GM12891 (cell line): ENCODE results near the gene SOCS7.

Source experiments
- DNase-seq: peaks from one replicate; pipeline ENCODE4 v3.0.0; 2011; ENCODE audit warnings: low spot score; ENCODE audit not compliant: insufficient read length
- FAIRE-seq: peaks from 2 replicates; lab custom pipeline; 2011; peaks lifted over from hg19 to GRCh38; lab: Jason Lieb, UNC
- PAX5 ChIP-seq: IDR thresholded peaks from 2 replicates; pipeline ENCODE4 v1.6.1; 2011; ENCODE audit warnings: low read length, moderate library complexity, mild to moderate bottlenecking; ENCODE audit not compliant: insufficient read depth, severe bottlenecking
- POLR2A ChIP-seq: IDR thresholded peaks from 2 replicates; pipeline ENCODE4 v1.6.1; 2011; ENCODE audit warnings: low read depth, low read length, control low read depth
- POLR2AphosphoS5 ChIP-seq: IDR thresholded peaks from 2 replicates; pipeline ENCODE4 v1.6.1; 2011; ENCODE audit warnings: low read depth, low read length, control low read depth
- POU2F2 ChIP-seq: IDR thresholded peaks from 2 replicates; pipeline ENCODE4 v1.6.1; 2011; ENCODE audit warnings: low read depth, mild to moderate bottlenecking, control low read depth, low read length, moderate library complexity
- SPI1 ChIP-seq: IDR thresholded peaks from 2 replicates; pipeline ENCODE4 v1.6.1; 2011; ENCODE audit warnings: low read depth, low read length, control low read depth
- TAF1 ChIP-seq: IDR thresholded peaks from 2 replicates; pipeline ENCODE4 v1.6.1; 2011; ENCODE audit warnings: low read depth, low read length, control low read depth

SOCS7 gene

DNA sequence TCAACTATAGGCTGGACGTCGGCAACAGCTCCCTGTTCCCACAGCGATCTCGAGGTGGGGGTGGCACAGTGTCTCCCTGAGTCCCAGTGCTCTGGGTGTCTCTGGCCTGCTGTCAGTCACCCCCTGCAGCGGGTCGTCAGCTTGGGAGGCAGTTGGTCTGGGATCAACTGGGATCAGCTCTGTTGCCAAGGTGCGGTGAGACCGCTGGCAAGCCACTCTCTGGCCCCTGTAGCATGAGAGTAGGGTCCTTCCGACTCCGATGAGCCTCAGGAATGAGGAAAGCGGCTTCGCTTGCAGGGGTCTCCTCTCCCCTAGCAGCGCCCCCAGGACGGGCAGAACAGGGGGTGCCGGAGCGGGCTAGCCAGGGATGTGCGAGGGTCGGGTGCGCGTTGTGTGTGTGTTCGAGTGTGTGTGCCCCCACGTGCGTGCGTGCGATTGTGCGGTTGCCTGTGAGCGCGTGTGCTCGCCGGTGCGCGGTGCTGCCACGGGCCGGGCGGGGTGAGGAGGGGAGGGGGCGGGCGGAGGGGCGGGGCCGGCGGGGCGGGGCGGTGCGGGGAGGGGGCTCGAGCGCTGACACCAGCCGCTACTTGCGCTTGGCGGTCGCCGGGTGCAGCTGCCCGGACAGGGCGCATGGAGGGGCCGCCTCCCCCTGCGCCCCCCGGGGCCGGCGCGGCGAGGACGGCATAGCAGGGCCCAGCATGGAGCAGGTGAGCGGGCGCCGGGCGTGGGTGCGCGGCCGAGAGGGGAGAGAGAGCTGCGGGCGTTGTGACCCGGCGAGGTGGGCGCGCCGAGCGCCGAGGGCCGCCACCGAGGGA, 67.3 kb downstream of the SOCS7 start:
- TF ChIP-seq PAX5 (no peak), SPI1 (no peak), POLR2A (no peak)
- DNase-seq (no peak), FAIRE-seq (no peak)

DNA sequence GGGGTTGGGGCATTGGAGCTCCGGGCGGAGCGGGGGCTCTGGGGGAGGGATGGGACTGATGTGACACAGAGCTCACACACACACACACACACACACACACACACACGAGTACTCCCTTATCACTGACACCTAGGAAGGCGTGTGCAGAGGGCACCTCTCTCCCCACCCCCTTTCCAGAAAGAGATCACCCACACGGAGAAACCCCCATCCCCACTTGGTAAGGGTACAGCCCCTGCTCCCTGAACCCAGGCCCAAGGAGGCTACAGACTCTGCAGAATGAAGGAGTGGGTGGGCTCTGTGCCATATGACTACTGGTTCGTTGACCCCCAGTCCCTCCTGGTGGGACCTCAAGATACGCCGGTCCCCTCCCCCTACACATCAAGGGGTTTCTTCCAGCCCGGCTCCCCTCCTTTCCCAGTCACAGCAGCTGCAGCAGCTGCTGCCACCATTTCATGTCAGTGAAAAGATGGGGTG, 67.9 kb downstream of the SOCS7 start:
- DNase-seq (no peak), FAIRE-seq (no peak)
- TF ChIP-seq SPI1: no peak
- no peak for TF ChIP-seq POLR2AphosphoS5
- TF ChIP-seq POU2F2: no peak
- TF ChIP-seq POLR2A: no peak
- TF ChIP-seq PAX5: no peak
- no peak for TF ChIP-seq TAF1

DNA sequence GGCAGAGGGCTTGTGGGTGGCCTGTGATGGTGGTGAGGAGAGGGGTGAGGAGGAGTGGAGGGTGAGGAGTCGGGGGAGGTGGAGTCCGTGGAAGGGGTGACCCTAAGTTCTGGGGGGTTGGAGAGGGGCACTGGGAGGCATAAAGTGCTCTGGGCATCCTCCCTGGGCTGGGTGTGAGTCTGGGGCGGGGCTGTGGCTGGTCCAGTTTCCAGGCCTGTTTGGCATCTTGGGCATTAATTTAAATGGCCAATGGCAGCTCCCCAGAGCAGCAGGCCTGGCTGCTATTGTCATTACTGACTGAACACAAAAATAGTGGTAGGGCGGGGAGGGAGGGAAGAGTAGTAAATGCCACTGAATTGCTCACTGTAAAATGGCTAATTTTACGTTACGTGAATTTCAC, 68.9 kb downstream of the SOCS7 start:
- FAIRE-seq (no peak), DNase-seq (no peak)
- TF ChIP-seq SPI1 (no peak), TAF1 (no peak), PAX5 (no peak), POLR2A (no peak), POLR2AphosphoS5 (no peak), POU2F2 (no peak)

DNA sequence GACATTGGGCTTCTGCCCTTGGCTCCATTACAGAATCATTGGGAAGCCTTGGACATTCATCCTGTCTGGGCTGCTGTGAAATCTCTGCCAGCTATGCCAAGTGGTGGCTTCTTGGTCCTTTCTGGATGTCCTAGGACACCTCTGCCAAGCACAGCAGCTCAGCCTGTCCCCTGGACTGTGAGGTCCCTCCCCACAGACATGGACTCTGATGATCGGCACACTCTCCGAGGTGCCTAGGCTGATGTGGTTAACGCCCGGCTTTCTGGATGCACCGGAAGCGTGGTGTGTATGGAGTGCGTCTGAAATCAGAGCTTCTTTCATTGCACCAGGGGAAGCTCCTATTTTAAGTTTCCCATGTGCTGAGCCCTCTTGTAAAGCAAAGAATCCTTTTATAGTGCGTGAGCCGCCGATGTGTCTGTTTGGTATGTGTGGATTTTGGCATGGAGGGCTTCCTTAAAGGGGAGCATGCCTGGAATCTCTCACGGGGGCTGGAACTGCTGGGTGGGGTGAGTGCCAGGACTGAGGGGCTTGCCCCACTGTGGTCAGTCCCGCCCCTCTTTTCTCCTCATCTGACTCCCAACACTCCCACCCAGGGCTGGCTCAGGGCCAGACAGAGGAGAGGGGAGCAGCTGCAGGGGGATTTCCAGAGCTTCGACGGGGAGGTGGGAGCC, 69.7 kb downstream of the SOCS7 start:
- FAIRE-seq: no peak
- TF ChIP-seq POLR2AphosphoS5 (no peak), PAX5 (no peak), POLR2A (no peak), TAF1 (no peak), POU2F2 (no peak), SPI1 (no peak)
- DNase-seq: no peak

DNA sequence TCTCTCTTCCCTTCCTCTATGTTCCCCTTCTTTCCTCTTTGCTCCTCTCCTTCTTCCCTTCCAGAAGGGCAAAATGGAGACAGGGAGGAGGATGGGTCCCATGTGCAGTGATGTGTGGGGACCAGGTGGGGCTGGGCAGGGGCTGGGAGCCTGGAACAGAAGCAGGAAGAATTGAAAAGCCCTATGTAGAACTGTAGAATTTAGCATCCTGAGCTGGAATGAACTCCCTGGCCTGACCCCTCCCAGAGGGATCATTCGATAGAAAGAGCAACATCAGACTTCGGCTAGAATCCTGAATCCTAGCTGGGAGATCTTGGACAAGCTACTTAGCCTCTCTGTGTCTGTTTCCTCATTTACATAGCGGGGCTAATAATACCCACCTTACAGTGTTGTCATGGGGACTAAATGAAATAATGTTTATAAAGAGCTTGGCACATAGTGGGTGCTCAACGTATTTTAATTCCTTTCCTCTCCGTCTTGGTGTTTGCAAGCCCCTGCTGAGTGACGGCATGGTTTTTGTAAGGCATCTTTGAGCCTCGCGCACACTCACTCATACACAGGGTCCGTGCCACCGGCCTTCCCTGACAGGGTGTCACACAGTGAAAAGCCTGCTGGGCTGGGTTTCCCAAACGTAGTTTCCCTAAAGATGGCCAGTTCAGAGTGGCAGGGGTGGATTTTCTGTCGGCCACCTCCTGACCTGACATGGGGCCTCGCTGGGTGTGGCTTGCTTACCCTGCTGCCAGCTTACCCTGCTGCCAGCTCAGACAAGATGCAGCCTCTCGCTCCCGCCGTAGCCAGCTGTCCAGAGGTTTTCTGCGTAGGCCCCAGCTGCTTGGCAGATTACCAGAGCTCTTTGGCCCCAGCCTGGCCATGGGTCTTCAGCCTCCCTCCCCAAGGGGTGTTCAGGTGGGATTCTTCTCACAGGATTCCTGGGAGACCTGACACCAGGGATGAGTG, 70.5 kb downstream of the SOCS7 start:
- FAIRE-seq: no peak
- TF ChIP-seq SPI1 (no peak), TAF1 (no peak), POLR2A (no peak), PAX5 (no peak), POLR2AphosphoS5 (no peak), POU2F2 (no peak)
- DNase-seq: no peak

DNA sequence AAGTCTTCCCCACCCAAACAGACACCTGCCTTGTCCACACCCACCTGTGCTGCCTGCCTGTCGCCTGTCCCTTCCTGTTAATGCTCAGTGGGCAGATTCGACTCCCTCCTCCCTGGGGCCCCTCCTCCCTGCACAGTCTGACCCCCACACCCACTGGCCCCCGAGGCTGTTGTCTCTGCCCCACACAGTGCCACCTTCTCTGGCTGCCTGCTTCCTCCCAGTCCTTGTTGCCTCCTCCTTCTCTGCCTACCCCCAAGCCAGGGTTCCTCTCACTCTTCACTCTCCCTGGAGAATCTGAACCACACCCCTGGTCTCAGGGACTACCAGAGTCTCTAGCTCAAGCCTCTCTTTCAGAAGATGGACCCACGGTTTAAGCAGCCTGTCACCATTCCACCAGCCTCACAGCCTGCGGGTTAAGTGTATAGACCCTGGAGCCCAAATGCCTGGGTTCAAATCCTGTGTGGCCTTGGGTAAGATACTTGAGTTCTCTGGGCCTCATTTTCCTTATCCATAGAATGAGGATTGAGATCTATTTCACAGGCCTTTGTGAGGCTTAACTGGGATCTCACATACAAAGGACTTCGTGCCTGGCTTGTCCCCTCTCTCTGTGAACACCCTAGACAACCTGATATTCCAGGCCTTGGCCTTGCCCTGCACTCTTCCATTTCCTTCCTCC, 72.8 kb downstream of the SOCS7 start:
- no peak for FAIRE-seq
- TF ChIP-seq PAX5 (no peak), TAF1 (no peak), POLR2AphosphoS5 (no peak), SPI1 (no peak), POLR2A (no peak), POU2F2 (no peak)
- DNase-seq: no peak

DNA sequence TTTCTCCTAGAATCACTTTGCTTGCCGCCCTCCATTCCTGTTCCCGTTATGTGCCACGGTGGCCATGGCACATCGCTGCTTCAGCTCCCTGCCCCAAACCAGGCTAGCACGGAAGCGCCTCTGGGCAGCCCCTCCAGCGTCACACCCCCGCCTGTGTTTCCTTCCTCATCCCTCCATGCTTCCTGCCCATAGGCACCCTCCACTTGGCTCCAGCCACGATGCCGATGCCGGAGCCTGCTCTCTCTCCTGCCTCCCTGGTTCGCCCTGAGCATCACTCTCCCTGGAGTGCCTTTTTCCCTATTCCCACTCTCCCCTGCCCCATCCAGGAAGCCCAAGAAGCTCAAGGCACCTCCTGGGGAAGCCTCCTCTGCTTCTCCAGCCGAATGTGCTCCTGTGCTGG, 73.4 kb downstream of the SOCS7 start:
- TF ChIP-seq POLR2AphosphoS5 (no peak), POU2F2 (no peak), TAF1 (no peak), SPI1 (no peak), PAX5 (no peak)
- no peak for FAIRE-seq
- DNase-seq: no peak

DNA sequence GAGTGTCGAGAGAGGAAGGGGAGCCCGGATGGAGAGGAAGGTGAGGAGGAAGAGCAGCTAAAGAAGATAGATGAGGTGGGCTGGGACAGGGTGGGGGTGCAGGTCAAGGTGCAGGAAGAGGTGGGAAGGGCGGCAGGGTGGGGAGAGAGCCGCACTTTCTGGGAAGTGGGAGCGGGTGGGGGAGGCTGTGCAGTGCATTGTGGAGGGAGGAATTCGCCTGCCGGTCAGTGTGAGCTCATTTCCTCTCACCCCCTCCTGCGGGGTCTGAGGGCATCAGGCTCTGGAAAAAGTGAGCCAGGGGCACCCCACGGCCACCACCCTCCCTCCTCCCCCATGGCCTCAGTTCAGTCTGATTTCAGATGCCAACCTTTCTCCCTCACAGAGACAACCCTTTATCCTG, 74.1 kb downstream of the SOCS7 start:
- TF ChIP-seq PAX5 (no peak), POLR2A (no peak), TAF1 (no peak), SPI1 (no peak), POLR2AphosphoS5 (no peak)
- DNase-seq: no peak
- FAIRE-seq: no peak

DNA sequence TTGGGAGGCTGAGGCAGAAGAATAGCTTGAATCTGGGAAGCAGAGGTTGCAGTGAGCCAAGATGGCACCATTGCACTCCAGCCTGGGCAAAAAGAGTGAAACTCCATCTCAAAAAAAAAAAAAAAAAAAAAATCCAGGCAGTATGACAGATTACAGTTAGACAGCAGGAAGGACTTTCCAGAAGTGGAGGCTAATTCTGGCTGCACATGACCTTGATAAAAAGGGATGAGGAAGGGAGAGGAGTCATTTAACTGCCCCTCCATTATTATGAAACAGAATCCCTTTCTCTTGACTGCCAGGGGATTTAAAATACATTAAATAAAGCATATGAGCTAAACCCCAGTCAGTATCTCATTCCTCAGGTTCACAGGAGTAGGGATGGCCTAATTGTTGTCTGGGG, 74.8 kb downstream of the SOCS7 start:
- no peak for TF ChIP-seq POLR2AphosphoS5
- TF ChIP-seq TAF1: no peak
- TF ChIP-seq POU2F2: no peak
- no peak for TF ChIP-seq PAX5
- TF ChIP-seq POLR2A: no peak
- TF ChIP-seq SPI1: no peak
- DNase-seq (no peak), FAIRE-seq (no peak)
